Esophagus muscularis mucosa (tissue), 4 donors: ENCODE measurements around the gene NUP50. TPM values are rescaled to one million over a fixed set of nuclear protein-coding genes. Genes with fewer than 3 reads are reported as not detected.

Experiments used
- DNase-seq: peaks from one replicate; pipeline ENCODE4 v3.0.0-alpha.2; 2017; ENCODE audit errors: extremely low spot score
- H3K27ac ChIP-seq, 4 donors: fragments of 200-600 bp; sonication (generic); replicated peaks in 1 of 4; 1 replicate in 3 of 4; 2 replicates in 1 of 4; pipeline ENCODE4 v1.5.1; 2016 to 2019; ENCODE audit warnings: mild to moderate bottlenecking in 1 of 4
- H3K27me3 ChIP-seq, 4 donors: fragments of 200-600 bp; sonication (generic); one replicate each; pipeline versions ENCODE4 v1.5.1 to v1.6.0; 2016 to 2019
- H3K36me3 ChIP-seq, 4 donors: fragments of 200-600 bp; sonication (generic); one replicate each; pipeline ENCODE4 v1.5.1; 2016 to 2019
- H3K4me1 ChIP-seq, 4 donors: fragments of 200-600 bp; sonication (generic); one replicate each; pipeline ENCODE4 v1.5.1; 2016 to 2019
- H3K4me3 ChIP-seq, 4 donors: fragments of 200-600 bp; sonication (generic); 1 replicate in 2 of 4; 2 replicates in 2 of 4; pipeline ENCODE4 v1.5.1; 2016 to 2019; ENCODE audit warnings: mild to moderate bottlenecking in 4 of 4, moderate library complexity in 1 of 4
- H3K9me3 ChIP-seq, 4 donors: fragments of 200-600 bp; sonication (generic); 1 replicate in 3 of 4; 2 replicates in 1 of 4; pipeline ENCODE4 v1.5.1; 2016 to 2019
- CTCF ChIP-seq, 3 experiments: fragments of 200-600 bp in 2 of 3; fragments of 450-650 bp in 1 of 3; sonication (generic) in 2 of 3; IDR thresholded peaks; one replicate each; pipeline ENCODE4 v1.5.1; 2017 to 2019; ENCODE audit warnings: antibody characterized with exemption in 3 of 3, mild to moderate bottlenecking in 2 of 3, moderate library complexity in 1 of 3
- EP300 ChIP-seq: sonication (generic); formaldehyde crosslinking; IDR thresholded peaks from one replicate; pipeline ENCODE4 v1.6.1; 2017; ENCODE audit warnings: antibody characterized with exemption
- POLR2A ChIP-seq: fragments of 450-650 bp; IDR thresholded peaks from one replicate; pipeline ENCODE4 v1.6.1; 2017; ENCODE audit warnings: antibody characterized with exemption, moderate library complexity, mild to moderate bottlenecking, low read depth
- POLR2AphosphoS5 ChIP-seq, 2 donors: sonication (generic); formaldehyde crosslinking; IDR thresholded peaks; one replicate each; pipeline ENCODE4 v1.6.1; 2017; ENCODE audit warnings: antibody characterized with exemption in 2 of 2
- WGBS: methylation state at CpG from one replicate; pipeline ENCODE4 v1.1.5; 2018; 5-methylcytosine and 5-hydroxymethylcytosine counted together
- intact Hi-C: fragments of 100-400 bp; cut with DNase I; formaldehyde crosslinking; loops from one replicate; pipeline ENCODE4 v1.15.1; 2023
- total RNA-seq, 4 donors: library from RNA; depleted of rRNA; stranded (reverse); fragments of >200 nt; gene quantifications; one replicate each; pipeline versions ENCODE4 v1.1.0 to v1.2.1, GENCODE V29; 2016

NUP50 gene
- total RNA-seq, 4 donors from 2014 or later: 22.7 to 40.3 (median 30.0) TPM

- TF ChIP-seq CTCF (IDR thresholded peaks at IDR 0.05): no peak
- peak overlapping the region; percentile 41 to 58 (median 52) for H3K4me3 ChIP-seq
- H3K4me1 ChIP-seq: peaks cover 26 to 62% (median 60%) of the 10 kb centered on the region in 4 donors
- H3K27me3 ChIP-seq: no peaks in the 10 kb centered on the region
- intact Hi-C loops: loop anchor here (10.0 kb wide), 1 partner anchor 47 kb away; the partner anchor contains the start of gene NUP50
- peak overlapping the region; percentile 63 to 81 (median 70) for H3K27ac ChIP-seq
- H3K36me3 ChIP-seq: peaks cover 0 to 31% (median 8%) of the 10 kb centered on the region in 4 donors
- 71% methylated on average over 10 of the region's 18 CpGs for WGBS
- no peak for DNase-seq
- H3K9me3 ChIP-seq: no peaks in the 10 kb centered on the region
Observed at GRCh38 chr22:45211848-45212247, 48.1 kb downstream of the NUP50 start.

GRCh38 chr22:45212306-45212709, 48.6 kb downstream of the NUP50 start:
- Histone ChIP-seq H3K27ac (peak overlapping the region; percentile 63 to 81 (median 70)), H3K4me3 (peak overlapping the region; percentile 41 to 58 (median 52)), H3K36me3 (peaks cover 0 to 28% (median 8%) of the 10 kb centered on the region in 4 donors), H3K27me3 (no peaks in the 10 kb centered on the region), H3K4me1 (peaks cover 26 to 63% (median 61%) of the 10 kb centered on the region in 4 donors), H3K9me3 (no peaks in the 10 kb centered on the region)
- TF ChIP-seq POLR2A (no peak), CTCF (IDR thresholded peaks at IDR 0.05) (peak in 2 of 3 experiments; percentile 17 to 29), POLR2AphosphoS5 (IDR thresholded peaks at IDR 0.05) (peak; percentile 48 to 74)
- DNase-seq: no peak
- 12% methylated on average over 11 of the region's 14 CpGs for WGBS
- intact Hi-C loops: loop anchor here (10.0 kb wide), 1 partner anchor 48 kb away; the partner anchor contains the start of gene NUP50

DNA sequence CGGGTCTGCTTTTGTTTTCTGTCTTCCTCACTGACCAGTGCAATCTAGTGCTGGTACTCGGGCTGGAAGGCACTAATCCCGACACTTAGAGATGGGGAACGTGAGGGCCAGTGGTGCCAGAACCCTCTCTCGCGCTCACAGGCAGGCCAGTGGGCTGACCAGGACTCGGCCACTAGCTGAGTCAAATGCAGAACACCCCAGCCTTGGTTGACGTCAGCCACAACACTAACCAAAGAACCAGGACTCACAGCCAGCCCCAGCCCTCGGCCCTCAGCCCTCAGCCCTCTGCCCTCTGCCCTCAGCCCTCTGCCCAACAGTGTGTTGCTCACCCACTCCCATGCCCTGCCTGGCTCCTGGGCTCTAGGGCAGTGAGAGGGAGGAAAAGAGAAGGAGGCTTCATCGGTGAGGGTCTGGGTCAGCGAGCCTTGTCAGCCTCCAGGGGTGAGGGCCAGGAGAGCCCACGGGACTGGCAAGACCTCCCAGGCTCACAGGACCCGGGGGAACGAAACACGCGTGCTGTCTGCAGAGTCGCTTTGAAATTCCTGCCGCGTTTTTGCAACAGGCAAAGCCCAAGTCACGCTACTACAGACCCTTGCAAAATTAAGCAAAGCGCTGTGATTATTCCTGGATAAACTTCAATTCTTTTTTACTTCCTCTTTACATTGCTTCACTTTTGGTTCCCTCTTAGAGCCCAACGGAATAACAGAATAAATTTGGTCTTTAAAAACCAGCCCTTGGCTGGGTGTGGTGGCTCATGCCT, 49.4 kb downstream of the NUP50 start:
- no peaks in the 10 kb centered on the region for H3K9me3 ChIP-seq
- DNase-seq: no peak
- peak overlapping the region; percentile 63 to 81 (median 70) for H3K27ac ChIP-seq
- peak in 1 of 2 donors; percentile 8 for TF ChIP-seq POLR2AphosphoS5 (IDR thresholded peaks at IDR 0.05)
- no peak for TF ChIP-seq CTCF (IDR thresholded peaks at IDR 0.05)
- TF ChIP-seq EP300: no peak
- TF ChIP-seq POLR2A: no peak
- H3K4me1 ChIP-seq: peaks cover 26 to 63% (median 61%) of the 10 kb centered on the region in 4 donors
- no peaks in the 10 kb centered on the region for H3K27me3 ChIP-seq
- peak overlapping the region; percentile 41 to 58 (median 52) for H3K4me3 ChIP-seq
- peaks cover 0 to 19% (median 8%) of the 10 kb centered on the region in 4 donors for H3K36me3 ChIP-seq
- 47% methylated on average over 21 of the region's 22 CpGs for WGBS
- intact Hi-C loops: loop anchor here (10.0 kb wide), 1 partner anchor 48 kb away; the partner anchor contains the start of gene NUP50

- Histone ChIP-seq H3K27me3 (no peaks in the 10 kb centered on the region), H3K36me3 (no peaks in the 10 kb centered on the region), H3K27ac (no peak overlapping the region), H3K9me3 (no peaks in the 10 kb centered on the region), H3K4me3 (no peak overlapping the region), H3K4me1 (peaks cover 20 to 38% (median 35%) of the 10 kb centered on the region in 4 donors)
- TF ChIP-seq POLR2A (no peak), CTCF (IDR thresholded peaks at IDR 0.05) (no peak), POLR2AphosphoS5 (IDR thresholded peaks at IDR 0.05) (no peak), EP300 (no peak)
- no peak for DNase-seq
- 50% methylated on average over 19 of the region's 22 CpGs for WGBS
- intact Hi-C loops: loop anchor here (10.0 kb wide), 1 partner anchor 52 kb away; the partner anchor contains the start of gene NUP50
Observed at GRCh38 chr22:45216133-45217003, 52.6 kb downstream of the NUP50 start.
